Measurements from ENCODE around the gene IFITM1.
A peak's percentile ranks its signal among the peaks of the same experiment; 100 is the strongest.
"Not testable (repeated sequence)": the region's sequence is repeated elsewhere in the genome, so short reads cannot be mapped to it uniquely, and the experiment has no call there.

Gene IFITM1

DNA sequence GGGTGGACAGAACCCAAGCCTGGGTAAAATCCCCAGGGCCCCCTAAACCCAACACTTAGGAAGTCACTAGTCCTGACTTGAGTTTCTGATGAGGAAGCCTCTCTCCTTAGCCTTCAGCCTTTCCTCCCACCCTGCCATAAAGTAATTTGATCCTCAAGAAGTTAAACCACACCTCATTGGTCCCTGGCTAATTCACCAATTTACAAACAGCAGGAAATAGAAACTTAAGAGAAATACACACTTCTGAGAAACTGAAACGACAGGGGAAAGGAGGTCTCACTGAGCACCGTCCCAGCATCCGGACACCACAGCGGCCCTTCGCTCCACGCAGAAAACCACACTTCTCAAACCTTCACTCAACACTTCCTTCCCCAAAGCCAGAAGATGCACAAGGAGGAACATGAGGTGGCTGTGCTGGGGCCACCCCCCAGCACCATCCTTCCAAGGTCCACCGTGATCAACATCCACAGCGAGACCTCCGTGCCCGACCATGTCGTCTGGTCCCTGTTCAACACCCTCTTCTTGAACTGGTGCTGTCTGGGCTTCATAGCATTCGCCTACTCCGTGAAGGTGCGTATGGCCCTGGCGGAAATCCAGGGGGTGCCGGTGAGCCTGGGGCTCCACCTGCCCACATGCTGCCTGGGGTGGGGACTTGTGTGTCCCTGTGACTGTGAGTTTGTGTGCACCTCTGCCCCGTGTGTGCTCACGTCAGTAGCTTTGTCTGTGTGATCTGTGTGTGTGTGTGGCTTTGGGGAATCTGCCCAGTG is at the start of gene IFITM1:
IFITM1 (plus strand) TSS at position 254 of the 767 bp plus-strand sequence; CDS start at position 385, 131 bp downstream.
- no peaks in the 10 kb centered on the region for H3K27me3 ChIP-seq (ENCODE audit: insufficient read depth, low read length)
- peaks cover 72% of the 10 kb centered on the region for H3K79me2 ChIP-seq (ENCODE audit: control insufficient read depth, insufficient read depth, low read length, unreplicated experiment)
- no peak within 1 kb of the TSS for H2AFZ ChIP-seq (ENCODE audit: low read length, unreplicated experiment)
- peaks cover 19% of the 10 kb centered on the region; the same call in 1 of the 2 replicates for H3K36me3 ChIP-seq (ENCODE audit: insufficient read depth, low read length)
- H3K27ac ChIP-seq (ENCODE audit: low read depth, low read length), result peak within 1 kb of the TSS; percentile 91
- peaks cover 22% of the 10 kb centered on the region for H3K4me1 ChIP-seq (ENCODE audit: control insufficient read depth, insufficient read depth, low read length, unreplicated experiment)
- H3K4me3 ChIP-seq (ENCODE audit: low read depth, low read length), result peak within 1 kb of the TSS; percentile 85

- Histone ChIP-seq H3K36me3 (ENCODE audit: insufficient read depth, low read length) (no peaks in the 10 kb centered on the region), H3K79me2 (ENCODE audit: control insufficient read depth, insufficient read depth, low read length, unreplicated experiment) (no peaks in the 10 kb centered on the region), H3K27me3 (ENCODE audit: insufficient read depth, low read length) (no peaks in the 10 kb centered on the region; the same call in 1 of the 2 replicates), H3K27ac (ENCODE audit: low read depth, low read length) (no peak overlapping the region), H3K4me1 (ENCODE audit: control insufficient read depth, insufficient read depth, low read length, unreplicated experiment) (no peaks in the 10 kb centered on the region), H3K4me3 (ENCODE audit: low read depth, low read length) (no peak overlapping the region), H2AFZ (ENCODE audit: low read length, unreplicated experiment) (no peak overlapping the region)
Observed at GRCh38 chr11:266676-267439, 47.0 kb upstream of the IFITM1 start.

DNA sequence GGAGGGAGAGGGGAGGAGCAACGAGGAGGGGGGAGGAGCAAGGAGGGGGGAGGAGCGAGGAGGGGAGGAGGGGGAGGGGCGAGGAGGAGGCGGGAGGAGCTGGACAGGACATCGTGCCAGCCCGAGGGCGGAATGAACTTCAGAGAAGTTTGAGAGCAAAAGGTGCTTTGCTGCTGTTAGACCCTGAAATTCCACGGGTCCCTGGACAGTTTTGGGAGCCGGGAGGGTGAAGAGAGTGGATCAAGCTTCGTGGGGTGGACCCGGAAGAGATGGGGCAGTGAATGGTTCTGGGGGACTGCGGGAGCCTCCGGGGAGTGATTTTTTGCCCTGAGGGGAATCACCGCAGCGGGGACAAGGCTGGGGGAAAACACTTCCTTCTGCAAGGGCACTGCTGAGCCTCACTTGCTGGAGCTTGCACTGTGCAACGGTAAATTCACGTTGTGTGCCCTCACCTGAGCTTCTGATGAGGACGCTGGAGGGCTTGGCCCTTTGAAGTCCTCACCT is 46.3 kb upstream of the IFITM1 start:
- no peaks in the 10 kb centered on the region for H3K36me3 ChIP-seq (ENCODE audit: insufficient read depth, low read length)
- no peak overlapping the region for H2AFZ ChIP-seq (ENCODE audit: low read length, unreplicated experiment)
- H3K27ac ChIP-seq (ENCODE audit: low read depth, low read length), result no peak overlapping the region
- H3K27me3 ChIP-seq (ENCODE audit: insufficient read depth, low read length), result no peaks in the 10 kb centered on the region; the same call in 1 of the 2 replicates
- H3K4me1 ChIP-seq (ENCODE audit: control insufficient read depth, insufficient read depth, low read length, unreplicated experiment), result no peaks in the 10 kb centered on the region
- H3K79me2 ChIP-seq (ENCODE audit: control insufficient read depth, insufficient read depth, low read length, unreplicated experiment), result no peaks in the 10 kb centered on the region
- no peak overlapping the region for H3K4me3 ChIP-seq (ENCODE audit: low read depth, low read length)

DNA sequence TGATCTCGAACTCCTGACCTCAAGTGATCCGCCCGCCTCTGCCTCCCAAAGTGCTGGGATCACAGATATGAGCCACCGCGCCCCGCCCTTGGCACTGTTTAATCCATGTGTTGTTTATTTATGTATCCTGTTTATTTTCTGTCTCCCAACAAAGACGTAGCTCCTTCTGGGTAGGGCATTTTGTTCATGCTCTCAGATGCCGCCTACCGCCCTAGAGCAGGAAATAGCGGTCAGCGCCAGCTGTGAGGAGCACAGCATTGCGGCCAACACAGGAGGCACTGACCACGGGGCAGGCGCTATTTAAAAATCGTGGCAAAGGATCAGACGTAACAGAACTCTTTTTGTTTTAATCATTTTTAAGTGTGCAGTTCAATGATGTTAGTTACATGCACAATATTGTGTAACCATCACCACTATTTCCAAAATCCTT is 45.1 kb upstream of the IFITM1 start:
- not testable (repeated sequence) for H3K4me1 ChIP-seq (ENCODE audit: control insufficient read depth, insufficient read depth, low read length, unreplicated experiment); H3K4me3 ChIP-seq (ENCODE audit: low read depth, low read length); H3K27ac ChIP-seq (ENCODE audit: low read depth, low read length); H3K27me3 ChIP-seq (ENCODE audit: insufficient read depth, low read length); H3K36me3 ChIP-seq (ENCODE audit: insufficient read depth, low read length); H3K79me2 ChIP-seq (ENCODE audit: control insufficient read depth, insufficient read depth, low read length, unreplicated experiment); H2AFZ ChIP-seq (ENCODE audit: low read length, unreplicated experiment)

DNA sequence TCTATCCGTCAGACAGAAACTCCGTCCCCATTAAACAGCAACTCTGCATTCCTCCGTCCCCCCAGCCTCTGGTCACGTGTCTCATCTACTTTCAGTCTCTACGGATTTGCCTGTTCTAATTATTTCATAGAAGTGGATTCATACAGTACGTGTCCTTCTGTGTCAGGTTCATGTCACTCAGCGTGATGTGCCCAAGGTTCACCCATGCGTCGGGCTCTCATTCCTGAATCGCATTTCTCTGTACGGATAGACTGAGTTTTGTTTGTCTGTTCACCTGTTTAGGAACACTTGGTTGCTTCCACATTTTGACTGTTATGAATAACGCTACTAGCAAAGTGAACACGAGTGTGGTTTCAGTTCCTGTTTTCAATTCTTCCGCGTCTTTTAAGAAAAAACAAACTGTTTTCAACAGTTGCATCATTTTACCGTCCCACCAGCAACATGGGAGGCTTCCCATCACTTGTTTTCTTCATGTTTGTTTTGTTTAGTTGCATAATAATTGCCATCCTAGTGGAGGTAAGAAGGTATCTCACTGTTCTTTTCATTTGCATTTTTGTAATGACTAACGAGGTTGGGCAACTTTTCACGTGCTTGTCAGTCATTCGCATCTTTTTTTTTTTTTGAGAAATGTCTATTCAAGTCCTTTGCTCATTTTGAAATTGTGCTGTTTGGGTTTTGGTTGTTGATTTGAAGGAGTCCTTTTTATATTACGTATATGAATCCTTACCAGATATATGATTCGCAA is 44.5 kb upstream of the IFITM1 start:
- Histone ChIP-seq H3K27me3 (ENCODE audit: insufficient read depth, low read length) (peaks cover 4% of the 10 kb centered on the region; the same call in 1 of the 2 replicates), H3K4me1 (ENCODE audit: control insufficient read depth, insufficient read depth, low read length, unreplicated experiment) (no peaks in the 10 kb centered on the region), H3K4me3 (ENCODE audit: low read depth, low read length) (0 out of 2 replicates have a peak overlapping the region, but pooled peaks have one; percentile 2), H3K36me3 (ENCODE audit: insufficient read depth, low read length) (no peaks in the 10 kb centered on the region), H3K79me2 (ENCODE audit: control insufficient read depth, insufficient read depth, low read length, unreplicated experiment) (no peaks in the 10 kb centered on the region), H3K27ac (ENCODE audit: low read depth, low read length) (no peak overlapping the region), H2AFZ (ENCODE audit: low read length, unreplicated experiment) (no peak overlapping the region)

DNA sequence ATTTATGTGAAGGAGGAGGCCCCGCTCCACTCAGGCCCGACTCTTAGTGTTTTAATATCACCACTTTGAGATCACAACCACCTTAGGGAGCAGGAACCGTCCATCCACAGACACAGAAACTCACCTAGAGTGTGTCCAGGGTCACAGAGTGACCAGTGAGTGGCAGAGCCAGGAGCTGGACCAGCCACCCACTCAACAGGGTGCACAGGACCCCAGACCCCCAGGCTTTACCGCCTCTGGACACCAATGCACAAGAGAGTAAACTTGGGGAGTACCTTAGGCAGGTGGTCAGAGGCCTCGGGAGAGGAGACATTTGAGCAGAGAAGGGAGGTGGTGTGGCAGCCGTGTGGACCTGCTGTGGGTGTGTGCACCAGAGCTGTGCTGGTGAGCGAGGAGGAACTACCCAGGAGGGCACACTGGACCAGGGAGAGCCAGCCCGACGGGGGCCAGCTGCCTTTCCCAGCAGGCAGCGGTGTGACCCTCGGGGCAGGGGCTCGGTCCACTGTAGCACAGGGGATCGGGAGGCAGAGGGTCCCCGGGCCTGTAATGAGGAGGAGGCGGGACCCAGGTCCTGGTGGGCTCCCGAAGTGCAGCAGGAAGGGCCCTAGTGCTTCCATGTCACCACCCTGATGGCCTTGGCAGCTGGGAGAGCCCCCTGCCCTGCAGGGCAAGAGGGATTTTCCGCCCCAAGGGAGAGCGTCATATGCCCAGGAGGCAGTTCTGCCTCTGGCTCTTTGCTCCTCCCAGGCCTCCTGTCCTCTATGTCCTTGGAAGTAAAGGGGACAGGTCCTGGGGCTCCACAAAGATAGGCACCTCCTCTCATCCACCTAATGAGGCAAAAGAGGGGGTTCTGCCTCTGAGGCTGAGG is 43.2 kb upstream of the IFITM1 start:
- no peaks in the 10 kb centered on the region for H3K79me2 ChIP-seq (ENCODE audit: control insufficient read depth, insufficient read depth, low read length, unreplicated experiment)
- H3K27me3 ChIP-seq (ENCODE audit: insufficient read depth, low read length), result peaks cover 15% of the 10 kb centered on the region; the same call in 1 of the 2 replicates
- H3K27ac ChIP-seq (ENCODE audit: low read depth, low read length), result no peak overlapping the region
- no peaks in the 10 kb centered on the region for H3K4me1 ChIP-seq (ENCODE audit: control insufficient read depth, insufficient read depth, low read length, unreplicated experiment)
- no peak overlapping the region for H3K4me3 ChIP-seq (ENCODE audit: low read depth, low read length)
- no peak overlapping the region for H2AFZ ChIP-seq (ENCODE audit: low read length, unreplicated experiment)
- H3K36me3 ChIP-seq (ENCODE audit: insufficient read depth, low read length), result no peaks in the 10 kb centered on the region

- Histone ChIP-seq H3K36me3 (ENCODE audit: insufficient read depth, low read length) (no peaks in the 10 kb centered on the region), H3K27ac (ENCODE audit: low read depth, low read length) (no peak overlapping the region), H2AFZ (ENCODE audit: low read length, unreplicated experiment) (no peak overlapping the region), H3K4me1 (ENCODE audit: control insufficient read depth, insufficient read depth, low read length, unreplicated experiment) (no peaks in the 10 kb centered on the region), H3K79me2 (ENCODE audit: control insufficient read depth, insufficient read depth, low read length, unreplicated experiment) (no peaks in the 10 kb centered on the region), H3K4me3 (ENCODE audit: low read depth, low read length) (no peak overlapping the region), H3K27me3 (ENCODE audit: insufficient read depth, low read length) (peaks cover 20% of the 10 kb centered on the region)
Observed at GRCh38 chr11:271319-271715, 42.5 kb upstream of the IFITM1 start.

DNA sequence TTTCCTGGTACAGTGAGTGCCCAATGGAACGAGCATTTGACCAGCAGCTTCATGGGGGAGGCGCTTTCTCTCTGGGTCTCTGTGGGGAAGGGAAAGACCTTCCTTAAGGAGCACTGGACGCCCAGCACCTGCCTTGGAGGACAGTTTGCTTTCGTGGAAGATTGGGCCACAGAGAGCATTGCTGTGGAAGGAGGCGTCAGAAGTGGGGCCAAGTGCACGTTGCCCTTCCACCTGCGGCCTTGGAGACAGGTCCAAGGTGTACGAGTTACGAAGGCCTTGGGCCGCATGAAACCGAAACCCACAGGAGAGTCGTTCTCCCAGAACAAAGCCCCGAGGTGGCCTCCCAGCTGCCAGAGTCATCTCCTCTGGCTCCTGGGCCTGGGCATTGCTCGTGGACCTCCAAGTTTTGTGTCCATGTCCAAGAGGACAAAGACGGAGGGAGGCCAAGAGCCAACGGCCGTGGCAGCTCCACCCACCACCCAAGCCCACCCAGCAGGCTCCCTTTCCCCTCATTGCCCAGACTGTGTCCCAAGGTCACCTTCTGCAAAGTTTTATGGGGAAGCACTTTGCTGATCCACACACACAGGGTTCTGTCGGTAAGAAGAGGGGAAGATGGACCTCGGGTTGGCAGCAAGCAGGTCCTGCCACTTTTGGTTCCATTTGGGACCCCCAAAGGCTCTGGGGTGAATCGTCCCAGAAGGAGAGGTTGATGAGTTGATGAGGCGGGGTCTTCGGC is 41.5 kb upstream of the IFITM1 start:
- Histone ChIP-seq H3K36me3 (ENCODE audit: insufficient read depth, low read length) (no peaks in the 10 kb centered on the region), H3K27ac (ENCODE audit: low read depth, low read length) (no peak overlapping the region)

GRCh38 chr11:272931-273198 is 41.0 kb upstream of the IFITM1 start:
- Histone ChIP-seq H3K4me3 (ENCODE audit: low read depth, low read length) (no peak overlapping the region), H3K27me3 (ENCODE audit: insufficient read depth, low read length) (peaks cover 31% of the 10 kb centered on the region), H3K36me3 (ENCODE audit: insufficient read depth, low read length) (no peaks in the 10 kb centered on the region), H3K27ac (ENCODE audit: low read depth, low read length) (no peak overlapping the region), H2AFZ (ENCODE audit: low read length, unreplicated experiment) (no peak overlapping the region), H3K79me2 (ENCODE audit: control insufficient read depth, insufficient read depth, low read length, unreplicated experiment) (no peaks in the 10 kb centered on the region), H3K4me1 (ENCODE audit: control insufficient read depth, insufficient read depth, low read length, unreplicated experiment) (no peaks in the 10 kb centered on the region)

More for the DNA sequence above, 41.5 kb upstream of the IFITM1 start:
- Histone ChIP-seq H3K4me1 (ENCODE audit: control insufficient read depth, insufficient read depth, low read length, unreplicated experiment) (no peaks in the 10 kb centered on the region), H3K27me3 (ENCODE audit: insufficient read depth, low read length) (peaks cover 26% of the 10 kb centered on the region), H2AFZ (ENCODE audit: low read length, unreplicated experiment) (no peak overlapping the region), H3K4me3 (ENCODE audit: low read depth, low read length) (no peak overlapping the region), H3K79me2 (ENCODE audit: control insufficient read depth, insufficient read depth, low read length, unreplicated experiment) (no peaks in the 10 kb centered on the region)

All from ACC112 (cell line).